HG03025 (cell line): ENCODE results near the gene ZNF729.
"Not testable (repeated sequence)": the region's sequence is repeated elsewhere in the genome, so short reads cannot be mapped to it uniquely, and the experiment has no call there.

Source experiments
- ATAC-seq: cut with Tn5 transposase; IDR thresholded peaks from one replicate; pipeline ENCODE4 v1.9.1; 2021; ENCODE audit warnings: mild to moderate bottlenecking, moderate library complexity; ENCODE audit not compliant: unreplicated experiment, low FRiP score

ZNF729 gene

DNA sequence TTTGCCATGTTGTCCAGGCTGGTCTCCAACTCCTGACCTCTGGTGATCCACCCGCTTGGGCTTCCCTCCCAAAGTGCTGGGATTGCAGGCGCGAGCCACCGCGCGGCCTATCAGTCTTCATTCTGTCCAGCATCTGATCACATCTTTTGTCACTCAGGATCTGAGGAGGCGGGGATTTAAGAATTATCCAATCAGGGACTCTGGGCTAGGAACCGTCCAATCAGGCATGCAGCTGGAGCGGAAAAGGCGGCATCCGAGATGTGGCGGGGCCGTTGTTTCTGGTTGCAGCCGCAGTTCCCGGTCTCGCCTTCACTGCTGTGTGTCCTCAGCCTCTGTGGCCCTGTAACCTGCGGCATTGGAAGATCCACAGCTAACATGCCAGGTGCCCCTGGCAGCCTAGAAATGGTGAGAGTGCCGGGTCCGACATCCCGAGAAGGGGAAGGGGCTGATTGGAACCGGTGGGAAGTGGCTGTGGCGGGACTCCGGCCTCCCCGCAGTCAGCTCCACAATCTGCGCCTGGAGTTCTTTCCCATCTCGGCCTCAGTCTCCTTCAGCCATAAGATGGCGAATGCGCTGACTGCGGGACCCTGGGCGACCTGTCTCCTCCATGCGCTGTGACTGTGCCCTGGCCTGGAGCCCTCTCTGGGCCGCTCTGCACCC is at the start of gene ZNF729:
TSS of gene ZNF729 (plus strand) at position 291 of the 660 bp plus-strand sequence. CDS start at position 376, 85 bp downstream.
- no peak for ATAC-seq

GRCh38 chr19:22256856-22257255 is 29.4 kb upstream of the ZNF729 start:
- no peak for ATAC-seq

- no peak for ATAC-seq
Measured at GRCh38 chr19:22257381-22257780, 28.9 kb upstream of the ZNF729 start.

DNA sequence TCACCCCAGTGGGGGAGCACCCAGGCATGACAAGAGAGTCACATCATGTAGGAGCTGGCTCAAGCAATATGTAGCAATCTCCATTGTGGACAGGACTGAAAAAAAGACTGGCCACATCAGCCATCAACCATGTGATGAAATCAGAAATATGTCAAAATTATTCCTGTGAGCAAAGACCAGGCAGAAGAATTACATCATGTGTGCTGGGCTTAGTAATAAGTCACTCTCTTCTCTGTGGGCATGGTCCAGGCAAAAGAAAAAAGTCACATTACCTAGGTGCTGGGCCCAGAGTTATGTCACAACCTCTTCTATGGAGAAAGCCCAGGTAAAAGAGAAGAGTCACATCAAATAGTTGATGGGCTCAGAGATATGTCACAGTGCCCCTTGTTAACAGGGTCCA is 28.3 kb upstream of the ZNF729 start:
- no peak for ATAC-seq

DNA sequence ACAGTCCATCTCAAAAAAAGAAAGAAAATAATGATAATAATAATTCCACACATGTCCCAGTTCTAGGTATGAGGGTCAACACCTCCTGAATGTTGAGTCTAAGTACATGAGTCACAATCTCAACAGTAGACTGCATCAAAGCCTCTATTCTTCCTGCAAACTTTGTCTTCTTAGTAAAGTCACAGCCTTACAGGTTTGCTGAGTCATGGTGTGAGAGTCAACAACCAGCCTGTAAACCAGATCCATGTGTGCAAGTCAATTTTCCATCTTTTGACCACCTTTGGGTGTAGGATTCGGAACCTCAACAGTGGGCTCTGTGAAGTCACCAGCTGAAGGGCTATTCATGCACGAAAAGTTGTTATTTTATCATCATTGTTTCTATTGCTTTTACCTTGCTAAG is 25.7 kb upstream of the ZNF729 start:
- ATAC-seq: no peak

- no peak for ATAC-seq
Measured at GRCh38 chr19:22261596-22261995, 24.6 kb upstream of the ZNF729 start.

DNA sequence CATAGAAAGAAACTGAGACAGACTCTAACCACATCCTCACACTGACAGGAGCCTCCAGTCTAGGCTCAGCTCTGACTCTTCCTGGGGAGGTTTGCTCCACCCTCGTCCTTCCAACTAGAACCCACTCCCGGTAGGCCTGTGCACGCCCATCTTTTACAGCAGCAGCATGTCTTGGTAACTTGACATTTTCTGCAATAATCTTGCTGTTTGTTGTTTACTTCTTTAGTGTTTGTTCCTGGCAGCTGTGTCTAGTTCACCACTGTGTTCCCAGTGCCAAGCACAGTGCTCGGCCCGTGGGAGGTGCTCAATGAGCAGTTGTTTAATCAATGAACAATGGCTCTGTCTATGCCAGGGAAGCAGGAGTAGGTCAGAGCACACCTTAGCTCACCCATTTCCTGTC is 23.1 kb upstream of the ZNF729 start:
- ATAC-seq: no peak

- not testable (repeated sequence) for ATAC-seq
Measured at GRCh38 chr19:22321554-22321953, 35.3 kb downstream of the ZNF729 start.

GRCh38 chr19:22326219-22326618 is 40.0 kb downstream of the ZNF729 start:
- ATAC-seq: no peak

- no peak for ATAC-seq
Measured at GRCh38 chr19:22327321-22327720, 41.1 kb downstream of the ZNF729 start.

- ATAC-seq: no peak
Measured at GRCh38 chr19:22331521-22331920, 45.3 kb downstream of the ZNF729 start.

- ATAC-seq: no peak
Measured at GRCh38 chr19:22332924-22333323, 46.7 kb downstream of the ZNF729 start.

GRCh38 chr19:22335716-22336115 is 49.5 kb downstream of the ZNF729 start:
- ATAC-seq: no peak

DNA sequence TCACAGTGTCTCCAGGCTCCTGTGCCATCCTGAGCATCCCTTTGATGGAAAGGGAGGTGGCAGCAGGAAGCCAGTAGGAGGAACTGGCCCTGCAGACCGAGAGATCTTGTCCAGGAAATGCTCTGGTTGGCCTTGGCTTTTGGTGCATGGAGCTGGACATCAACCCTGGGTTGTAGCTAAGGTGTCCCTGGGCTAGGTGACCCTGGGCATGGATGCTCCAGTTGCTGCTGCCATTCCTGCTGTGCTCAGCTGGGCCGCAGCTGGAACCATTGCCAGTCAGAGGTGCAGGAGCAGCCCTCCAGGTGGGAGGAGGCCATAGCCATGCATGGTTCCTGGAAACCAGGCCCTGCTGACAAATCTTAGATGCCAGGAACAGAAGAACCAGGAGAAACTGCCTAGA is 68.4 kb downstream of the ZNF729 start:
- no peak for ATAC-seq
